ENCODE results near the gene SLC25A17.

DNA sequence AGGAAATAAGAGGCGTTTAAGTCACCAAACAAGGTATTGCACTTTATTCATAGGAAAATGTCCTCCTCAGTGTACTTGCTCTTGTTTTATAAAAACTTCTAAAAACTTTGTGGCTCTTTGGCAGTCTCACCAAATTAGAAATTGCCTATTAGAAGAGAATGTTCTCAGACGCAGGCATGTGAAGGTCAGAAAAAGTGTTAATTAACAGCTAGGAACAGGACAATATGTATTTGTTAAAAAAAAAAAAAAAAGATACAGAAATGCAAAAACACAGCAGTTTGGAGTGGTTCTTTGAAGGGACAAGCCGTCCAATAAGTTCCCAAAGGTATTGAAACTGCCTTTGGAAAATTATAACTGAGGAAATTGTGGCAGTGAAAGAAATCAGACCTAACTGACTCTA, 67.9 kb downstream of the SLC25A17 start:
- TF ChIP-seq EZH2phosphoT487 (IDR thresholded peaks at IDR 0.05; ENCODE audit: insufficient read depth, low read depth) (no peak), EZH2 (IDR thresholded peaks at IDR 0.05; ENCODE audit: insufficient read depth, poor library complexity, severe bottlenecking) (no peak)

Measured in GM23248 (cell line).